NCI-H2029 treated with DMSO at 0.1 percent for 48 hours (cell line): ENCODE data around the gene PSEN1.
"Not testable (repeated sequence)": the region's sequence is repeated elsewhere in the genome, so short reads cannot be mapped to it uniquely, and the experiment has no call there.

Experiments
- DNase-seq: peaks from one replicate; lab custom pipeline; 2025; lab: John Stamatoyannopoulos, UW

PSEN1 gene

GRCh38 chr14:73166399-73166798 is 30.1 kb downstream of the PSEN1 start:
- no peak for DNase-seq

- no peak for DNase-seq
Observed at GRCh38 chr14:73167727-73168126, 31.4 kb downstream of the PSEN1 start.

- DNase-seq = no peak
Observed at GRCh38 chr14:73168274-73168673, 32.0 kb downstream of the PSEN1 start.

- no peak for DNase-seq
Observed at GRCh38 chr14:73168691-73169090, 32.4 kb downstream of the PSEN1 start.

- not testable (repeated sequence) for DNase-seq
Observed at GRCh38 chr14:73169855-73170254, 33.5 kb downstream of the PSEN1 start.

- DNase-seq = no peak
Observed at GRCh38 chr14:73170686-73171085, 34.4 kb downstream of the PSEN1 start.

GRCh38 chr14:73172500-73172899 is 36.2 kb downstream of the PSEN1 start:
- no peak for DNase-seq

GRCh38 chr14:73173092-73173735 is 36.9 kb downstream of the PSEN1 start:
- peak; percentile 1 for DNase-seq

- no peak for DNase-seq
Observed at GRCh38 chr14:73176685-73177084, 40.4 kb downstream of the PSEN1 start.

- no peak for DNase-seq
Observed at GRCh38 chr14:73180385-73180805, 44.1 kb downstream of the PSEN1 start.

- not testable (repeated sequence) for DNase-seq
Observed at GRCh38 chr14:73180969-73181368, 44.7 kb downstream of the PSEN1 start.

- DNase-seq = no peak
Observed at GRCh38 chr14:73188501-73188911, 52.2 kb downstream of the PSEN1 start.

GRCh38 chr14:73189651-73190050 is 53.3 kb downstream of the PSEN1 start:
- no peak for DNase-seq

- DNase-seq = no peak
Observed at GRCh38 chr14:73191441-73191840, 55.1 kb downstream of the PSEN1 start.

GRCh38 chr14:73194306-73194705 is 58.0 kb downstream of the PSEN1 start:
- not testable (repeated sequence) for DNase-seq

GRCh38 chr14:73198253-73198652 is 61.9 kb downstream of the PSEN1 start:
- no peak for DNase-seq

- DNase-seq = no peak
Observed at GRCh38 chr14:73203527-73203926, 67.2 kb downstream of the PSEN1 start.

GRCh38 chr14:73207615-73208014 is 71.3 kb downstream of the PSEN1 start:
- DNase-seq = no peak

GRCh38 chr14:73208390-73208789 is 72.1 kb downstream of the PSEN1 start:
- no peak for DNase-seq

GRCh38 chr14:73208846-73209245 is 72.5 kb downstream of the PSEN1 start:
- no peak for DNase-seq

GRCh38 chr14:73209953-73210352 is 73.6 kb downstream of the PSEN1 start:
- no peak for DNase-seq

GRCh38 chr14:73211251-73212040 is 75.1 kb downstream of the PSEN1 start:
- no peak for DNase-seq

- DNase-seq = no peak
Observed at GRCh38 chr14:73216030-73216429, 79.7 kb downstream of the PSEN1 start.

GRCh38 chr14:73217411-73217810 is 81.1 kb downstream of the PSEN1 start:
- DNase-seq = no peak
